GM21737 (cell line): ENCODE results near the gene UBE2D1.

Experiments used
- ATAC-seq: cut with Tn5 transposase; IDR thresholded peaks from one replicate; pipeline ENCODE4 v1.9.1; 2021; ENCODE audit warnings: mild to moderate bottlenecking, moderate library complexity; ENCODE audit not compliant: unreplicated experiment

UBE2D1 gene

GRCh38 chr10:58336242-58336641, 1.4 kb downstream of the UBE2D1 start:
- no peak for ATAC-seq

GRCh38 chr10:58341422-58341821, 6.6 kb downstream of the UBE2D1 start:
- ATAC-seq = no peak

- no peak for ATAC-seq
Observed at GRCh38 chr10:58341947-58342346, 7.1 kb downstream of the UBE2D1 start.

GRCh38 chr10:58347967-58348366, 13.2 kb downstream of the UBE2D1 start:
- no peak for ATAC-seq

- no peak for ATAC-seq
Observed at GRCh38 chr10:58348571-58349033, 13.8 kb downstream of the UBE2D1 start.

DNA sequence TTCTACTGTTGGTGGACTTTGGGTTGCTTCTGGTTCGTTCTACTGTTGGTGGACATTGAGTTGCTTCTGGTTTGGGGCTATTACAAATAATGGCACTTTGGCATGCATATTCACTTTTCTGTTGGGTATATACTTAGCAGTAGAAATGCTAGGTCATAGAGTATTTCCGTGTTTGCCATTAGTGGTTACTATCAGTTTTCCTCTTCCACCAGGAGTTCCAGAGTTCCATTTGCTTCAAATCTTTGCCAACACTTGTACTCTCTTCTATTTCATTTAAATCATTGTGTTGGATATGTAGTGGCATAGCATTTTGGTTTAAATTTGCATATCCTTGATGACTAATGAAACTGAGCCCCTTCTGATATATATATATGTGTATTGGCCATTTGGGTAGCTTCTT, 15.2 kb downstream of the UBE2D1 start:
- ATAC-seq = no peak

- ATAC-seq = no peak
Observed at GRCh38 chr10:58350619-58351323, 16.0 kb downstream of the UBE2D1 start.

DNA sequence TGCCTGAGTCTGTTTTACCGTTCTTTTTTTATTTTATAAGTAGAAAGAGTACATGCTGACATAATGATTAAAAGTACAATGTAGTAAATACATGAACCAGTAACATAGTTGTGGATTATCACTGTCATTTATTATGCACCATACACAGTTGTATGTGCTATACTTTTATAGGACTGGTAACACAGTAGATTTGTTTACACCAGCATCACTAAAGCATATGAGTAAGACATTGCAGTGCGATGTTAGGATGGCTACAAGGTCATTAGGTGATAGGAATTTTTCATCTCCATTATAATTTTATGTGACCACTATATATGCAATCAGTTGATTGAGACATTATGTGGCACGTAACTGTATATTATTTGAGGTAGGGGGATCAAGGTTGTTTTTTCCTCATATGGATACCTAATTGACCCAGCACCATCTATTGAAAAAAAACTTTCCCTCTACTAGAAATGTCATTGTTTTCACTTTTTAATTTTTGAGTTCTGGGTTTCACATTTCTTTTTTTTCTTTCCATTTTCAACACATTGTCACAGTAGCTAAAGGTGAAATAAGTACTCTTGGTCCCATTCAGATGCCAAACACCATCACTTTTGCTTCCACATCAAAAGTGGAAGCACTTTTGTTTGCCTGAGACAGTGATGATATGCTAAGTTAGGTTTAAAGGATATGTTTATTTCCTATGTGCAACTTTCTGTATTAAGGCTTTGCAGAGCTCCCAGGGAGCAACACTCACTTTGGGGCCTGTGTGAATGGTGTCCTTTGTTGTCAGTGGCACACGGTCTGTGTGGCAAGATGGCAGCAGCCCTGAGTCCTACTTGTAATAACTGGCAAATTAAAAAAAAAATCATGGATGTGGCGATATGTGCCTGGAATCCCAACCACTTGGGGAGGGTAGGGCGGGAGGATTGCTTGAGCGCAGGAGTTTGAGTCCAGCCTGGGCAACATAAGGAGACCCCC, 17.1 kb downstream of the UBE2D1 start:
- no peak for ATAC-seq

- no peak for ATAC-seq
Observed at GRCh38 chr10:58352956-58353610, 18.3 kb downstream of the UBE2D1 start.

GRCh38 chr10:58356756-58357155, 21.9 kb downstream of the UBE2D1 start:
- ATAC-seq = no peak

DNA sequence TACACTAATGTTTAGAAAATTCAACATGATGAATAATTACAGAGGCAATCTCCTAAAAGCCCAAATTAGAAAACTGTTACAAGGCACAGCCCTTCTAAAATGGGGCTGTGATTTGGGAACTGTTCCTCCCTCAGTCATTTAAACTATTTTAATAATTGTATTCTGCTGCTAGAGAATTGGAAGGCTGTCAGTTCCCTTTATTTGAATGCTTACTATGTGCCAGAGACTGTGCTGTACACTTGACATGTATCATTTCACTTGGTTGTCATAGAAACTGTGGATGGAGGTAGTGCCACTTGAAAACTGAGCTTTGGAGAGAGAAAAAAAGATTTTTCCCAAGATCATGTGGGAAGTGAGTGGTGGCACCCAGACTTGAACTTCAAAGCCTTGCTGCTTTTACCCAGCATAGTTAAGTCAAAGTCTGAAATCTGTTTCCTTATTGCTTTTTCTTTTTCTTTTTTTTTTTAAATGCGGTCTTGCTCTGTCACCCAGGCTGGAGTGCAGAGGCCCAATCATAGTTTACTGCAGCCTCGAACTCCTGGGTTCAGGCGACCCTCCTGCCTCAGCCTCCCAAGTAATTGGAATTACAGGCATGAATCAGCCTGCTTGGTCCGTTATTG, 23.6 kb downstream of the UBE2D1 start:
- no peak for ATAC-seq

GRCh38 chr10:58358947-58359346, 24.1 kb downstream of the UBE2D1 start:
- no peak for ATAC-seq

DNA sequence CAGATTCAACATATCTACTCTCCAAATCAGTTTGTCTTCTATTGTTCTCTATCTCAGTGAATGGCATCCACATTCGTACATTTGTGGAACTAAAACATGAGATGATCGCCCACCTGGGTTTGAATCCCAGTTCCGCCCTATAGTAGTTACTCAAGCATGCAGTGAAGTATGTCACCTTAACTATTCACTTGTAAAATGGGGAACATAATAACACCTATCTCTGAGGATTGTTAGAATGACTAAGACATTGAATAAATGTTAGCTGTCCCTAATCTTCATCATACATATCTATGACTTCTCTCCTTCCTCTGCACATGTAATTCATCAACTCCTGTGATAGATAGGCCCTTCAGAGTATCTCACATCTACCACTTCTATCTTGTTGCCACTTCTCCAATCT, 24.7 kb downstream of the UBE2D1 start:
- ATAC-seq = no peak

DNA sequence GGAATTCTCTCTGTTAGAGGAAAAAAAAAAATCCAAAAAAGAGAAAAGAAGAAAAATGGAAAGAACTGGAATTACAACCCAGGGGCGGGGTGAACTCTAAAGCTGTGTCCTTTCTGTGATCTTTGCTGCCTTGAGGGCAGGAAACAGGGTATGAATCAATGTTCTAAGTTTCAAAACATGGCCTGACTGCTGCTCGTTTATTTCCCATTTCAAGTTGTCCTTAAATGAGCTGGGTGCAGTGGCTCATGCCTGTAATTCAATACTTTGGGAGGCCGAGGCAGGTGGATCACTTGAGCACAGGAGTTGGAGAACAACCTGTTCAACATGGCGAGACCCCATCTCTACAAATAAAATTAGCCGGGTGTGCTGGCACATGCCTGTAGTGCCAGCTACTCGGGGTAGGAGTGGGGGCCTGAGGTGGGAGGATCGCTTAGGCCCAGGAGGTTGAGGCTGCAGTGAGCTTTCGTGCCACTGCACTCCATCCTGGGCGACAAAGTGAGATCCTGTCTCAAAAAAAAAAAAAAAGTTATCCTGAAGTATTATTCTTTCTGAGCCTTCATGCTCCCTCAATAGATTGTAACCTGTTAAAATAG, 25.7 kb downstream of the UBE2D1 start:
- no peak for ATAC-seq

DNA sequence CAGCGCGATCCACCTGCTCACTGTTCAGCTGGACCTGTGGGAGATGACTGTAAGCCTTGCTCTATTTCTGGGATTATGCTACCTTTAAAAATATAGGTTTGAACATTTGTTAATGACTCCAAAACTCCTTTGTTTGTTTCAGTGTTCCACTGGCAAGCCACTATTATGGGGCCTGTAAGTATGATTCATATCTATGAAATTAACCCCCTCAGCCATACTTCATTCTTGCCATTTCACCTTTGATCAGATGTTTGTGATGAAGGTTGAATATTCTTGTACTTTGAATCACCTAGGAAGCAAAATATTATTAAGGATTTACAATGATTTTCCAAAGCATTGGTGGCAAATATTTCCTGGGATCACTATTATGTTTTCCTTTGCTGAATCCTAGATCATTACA, 26.5 kb downstream of the UBE2D1 start:
- ATAC-seq = no peak

DNA sequence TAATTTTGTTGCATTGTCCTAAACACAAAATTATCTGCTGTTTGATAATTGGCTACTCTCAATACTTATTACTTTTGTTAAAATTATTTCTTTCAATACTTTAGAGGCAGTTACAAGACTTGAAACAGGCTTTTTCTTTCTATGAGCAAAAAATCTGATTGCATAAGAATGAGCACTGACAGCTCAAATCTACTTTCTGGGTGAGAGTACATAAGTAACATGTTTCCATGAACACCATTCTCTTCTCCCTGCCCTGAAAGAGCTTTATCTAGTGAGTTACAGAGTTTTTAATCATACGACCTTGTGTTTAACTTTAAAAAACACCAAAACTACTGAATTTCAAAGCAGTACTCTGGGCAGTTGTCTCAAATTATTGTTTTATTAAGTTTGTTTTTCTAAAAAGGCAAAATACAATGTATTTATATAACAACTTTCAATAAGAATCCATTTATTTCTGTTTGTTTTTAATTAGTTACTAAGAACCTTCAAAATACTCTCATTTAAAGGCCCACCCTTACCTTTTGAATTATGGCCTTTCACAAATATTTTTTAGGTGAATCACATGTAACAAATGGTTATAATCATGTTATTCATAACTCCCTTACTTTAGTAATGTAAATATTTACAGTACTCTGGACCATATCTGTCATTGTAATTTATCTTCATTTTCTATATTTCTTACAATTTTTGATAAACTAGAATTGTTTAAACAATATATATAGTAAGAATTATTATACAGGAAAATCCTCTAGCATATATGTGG, 27.4 kb downstream of the UBE2D1 start:
- ATAC-seq = no peak

GRCh38 chr10:58367069-58367468, 32.3 kb downstream of the UBE2D1 start:
- ATAC-seq = no peak

DNA sequence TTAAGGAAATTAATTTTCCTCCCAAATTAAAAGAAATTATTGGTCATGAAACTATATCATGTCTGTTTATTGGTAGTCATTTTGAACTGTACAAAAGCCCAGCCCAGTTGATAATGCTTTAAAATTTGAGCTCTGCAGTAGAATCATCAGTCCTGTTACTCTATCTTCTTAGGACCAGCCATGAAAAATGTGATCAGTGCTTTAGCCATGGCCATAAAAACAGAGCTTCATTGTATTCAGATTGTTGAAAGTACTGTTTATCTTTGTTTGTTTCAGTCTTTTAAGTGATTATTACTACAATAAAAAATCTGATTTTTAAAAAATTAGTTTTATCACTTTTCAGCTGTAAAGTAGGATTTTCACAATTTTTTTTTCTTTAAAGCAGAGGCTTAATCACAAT, 36.7 kb downstream of the UBE2D1 start:
- ATAC-seq = no peak

- ATAC-seq = no peak
Observed at GRCh38 chr10:58372607-58373441, 38.0 kb downstream of the UBE2D1 start.
